HEK293 (cell line): ENCODE measurements around the gene GNB1L.

Experiments used
- CTCF ChIP-seq: fragments of 450-650 bp; formaldehyde crosslinking; IDR thresholded peaks from 2 replicates; pipeline ENCODE4 v1.5.1; 2016; ENCODE audit warnings: missing biosample characterization, missing genetic modification characterization
- KLF10 ChIP-seq: fragments of 450-650 bp; IDR thresholded peaks from 2 replicates; pipeline ENCODE4 v1.5.1; 2018; ENCODE audit warnings: missing biosample characterization, mild to moderate bottlenecking, missing genetic modification characterization
- PBX3 ChIP-seq: sonication (generic); formaldehyde crosslinking; IDR thresholded peaks from 2 replicates; pipeline ENCODE4 v1.8.1; 2022; ENCODE audit warnings: mild to moderate bottlenecking, moderate library complexity, missing genetic modification reagents
- YY1 ChIP-seq: fragments of 450-650 bp; formaldehyde crosslinking; IDR thresholded peaks from 2 replicates; pipeline ENCODE4 v1.5.1; 2018; ENCODE audit warnings: missing biosample characterization, missing genetic modification characterization
- ZNF24 ChIP-seq: fragments of 450-650 bp; formaldehyde crosslinking; IDR thresholded peaks from 2 replicates; pipeline ENCODE4 v1.5.1; 2016; ENCODE audit warnings: missing biosample characterization, missing genetic modification characterization
- TF ChIP-seq, protein P1 (sequence below): fragments of 450-650 bp; formaldehyde crosslinking; optimal IDR thresholded peaks from 2 replicates; pipeline ENCODE3; 2016; ENCODE audit warnings: missing biosample characterization, mild to moderate bottlenecking, missing genetic modification characterization

DNA sequence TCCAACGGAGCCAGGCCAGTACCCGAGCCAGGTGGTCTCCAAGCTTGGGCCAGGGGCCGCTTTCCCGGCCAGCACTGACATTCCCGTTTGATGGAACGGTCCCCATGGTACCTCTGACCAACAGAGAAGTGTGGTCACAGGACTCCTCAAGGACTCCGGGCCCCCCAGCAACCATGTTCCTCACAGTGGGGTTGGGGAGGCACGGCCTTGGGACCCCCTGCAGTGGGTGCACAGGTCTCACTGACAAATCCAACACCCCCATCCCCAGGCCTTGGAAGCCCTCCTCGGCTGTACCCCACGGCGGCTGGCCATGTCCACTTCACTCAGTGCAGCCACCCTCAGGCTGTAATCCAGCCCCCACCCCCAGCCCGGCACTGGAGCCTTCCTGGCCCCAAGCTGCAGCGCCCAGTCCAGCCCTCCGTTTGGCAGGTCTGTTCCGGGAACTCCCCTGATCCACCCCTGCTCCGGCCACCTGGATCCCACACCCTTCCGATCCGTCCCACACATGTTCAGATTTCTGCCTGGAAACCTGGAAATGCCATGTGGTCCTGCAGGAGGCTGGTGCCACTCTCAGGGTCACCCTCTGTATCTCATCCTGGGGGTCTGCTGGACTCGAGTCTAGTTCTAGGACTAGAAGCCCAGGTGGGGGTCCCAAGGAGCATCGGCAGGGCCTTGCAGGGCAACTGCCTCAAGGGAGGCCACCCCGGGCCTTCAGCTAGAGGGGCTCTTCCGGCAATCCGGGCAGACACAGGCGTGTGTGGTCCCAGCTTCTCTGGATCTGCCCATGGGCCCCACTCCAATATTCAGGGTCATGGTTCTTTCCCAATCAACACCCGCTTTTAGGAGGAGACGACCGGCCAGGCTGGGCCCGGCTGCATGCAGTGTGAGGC, 67.5 kb downstream of the GNB1L start:
- TF ChIP-seq YY1 (no peak), CTCF (tag by site-specific recombination) (no peak), ZNF24 (tag by site-specific recombination) (no peak), PBX3 (no peak), KLF10 (no peak)
- TF ChIP-seq, protein P1, sequence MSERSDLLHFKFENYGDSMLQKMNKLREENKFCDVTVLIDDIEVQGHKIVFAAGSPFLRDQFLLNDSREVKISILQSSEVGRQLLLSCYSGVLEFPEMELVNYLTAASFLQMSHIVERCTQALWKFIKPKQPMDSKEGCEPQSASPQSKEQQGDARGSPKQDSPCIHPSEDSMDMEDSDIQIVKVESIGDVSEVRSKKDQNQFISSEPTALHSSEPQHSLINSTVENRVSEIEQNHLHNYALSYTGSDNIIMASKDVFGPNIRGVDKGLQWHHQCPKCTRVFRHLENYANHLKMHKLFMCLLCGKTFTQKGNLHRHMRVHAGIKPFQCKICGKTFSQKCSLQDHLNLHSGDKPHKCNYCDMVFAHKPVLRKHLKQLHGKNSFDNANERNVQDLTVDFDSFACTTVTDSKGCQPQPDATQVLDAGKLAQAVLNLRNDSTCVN (tag by site-specific recombination): no peak
